DOHH2 (cell line): Measurements from ENCODE around the gene DBN1.

Experiments
- H3F3A ChIP-seq: fragments of 200-600 bp; sonication (generic), shearing (Covaris generic); 2 replicates; pipeline ENCODE4 v1.6.0; 2016; ENCODE audit warnings: antibody characterized with exemption, mild to moderate bottlenecking; ENCODE audit not compliant: control insufficient read depth, insufficient read depth
- H3K27ac ChIP-seq: fragments of 200-600 bp; sonication (generic); 2 replicates; pipeline ENCODE4 v1.5.1; 2014; ENCODE audit warnings: low read depth, mild to moderate bottlenecking, low read length, moderate library complexity
- H3K27me3 ChIP-seq: fragments of 200-600 bp; sonication (generic); 2 replicates; pipeline ENCODE4 v1.6.1; 2014; ENCODE audit warnings: mild to moderate bottlenecking, low read length, mixed read lengths; ENCODE audit not compliant: control insufficient read depth
- H3K36me3 ChIP-seq: fragments of 200-600 bp; sonication (generic); 2 replicates; pipeline ENCODE4 v1.6.1; 2014; ENCODE audit warnings: mild to moderate bottlenecking, low read length, moderate library complexity, mixed read lengths; ENCODE audit not compliant: control insufficient read depth
- H3K4me1 ChIP-seq: fragments of 200-600 bp; sonication (generic); 2 replicates; pipeline ENCODE4 v1.6.1; 2014; ENCODE audit warnings: mild to moderate bottlenecking, low read length, mixed read lengths; ENCODE audit not compliant: control insufficient read depth
- H3K4me2 ChIP-seq: fragments of 200-600 bp; sonication (generic); 2 replicates; pipeline ENCODE4 v1.6.0; 2014; ENCODE audit warnings: mild to moderate bottlenecking, low read length, moderate library complexity
- H3K4me3 ChIP-seq: fragments of 200-600 bp; sonication (generic); 2 replicates; pipeline ENCODE4 v1.5.1; 2014; ENCODE audit warnings: mild to moderate bottlenecking, low read length, mixed read lengths
- H3K79me2 ChIP-seq: fragments of 200-600 bp; sonication (generic); 2 replicates; pipeline ENCODE4 v1.6.1; 2014; ENCODE audit warnings: mild to moderate bottlenecking, low read length, mixed read lengths; ENCODE audit not compliant: control insufficient read depth
- H3K9me2 ChIP-seq: fragments of 200-600 bp; sonication (generic); replicated peaks from 2 replicates; pipeline ENCODE4 v1.6.1; 2014; ENCODE audit warnings: mild to moderate bottlenecking, low read length, mixed read lengths; ENCODE audit not compliant: control insufficient read depth
- H3K9me3 ChIP-seq: fragments of 200-600 bp; sonication (generic); 2 replicates; pipeline ENCODE4 v1.6.1; 2014; ENCODE audit warnings: antibody characterized with exemption, low read length, mixed read lengths; ENCODE audit not compliant: control insufficient read depth, insufficient read depth
- H4K20me1 ChIP-seq: fragments of 200-600 bp; sonication (generic); 2 replicates; pipeline ENCODE4 v1.6.0; 2014; ENCODE audit warnings: low read depth, mild to moderate bottlenecking, antibody characterized with exemption, low read length, moderate library complexity; ENCODE audit not compliant: control insufficient read depth, insufficient read depth
- EZH2phosphoT487 ChIP-seq: fragments of 200-600 bp; sonication (generic); IDR thresholded peaks from 2 replicates; pipeline ENCODE4 v1.6.1; 2017; ENCODE audit warnings: borderline replicate concordance, mild to moderate bottlenecking, antibody characterized with exemption, low read length, moderate library complexity, mixed read lengths
- TF ChIP-seq, protein P1 (sequence below): fragments of 200-600 bp; sonication (generic); IDR thresholded peaks from one replicate; pipeline ENCODE4 v1.5.1; 2014; ENCODE audit warnings: antibody characterized with exemption, mild to moderate bottlenecking, low read depth, low read length; ENCODE audit not compliant: poor library complexity, severe bottlenecking

Gene DBN1

DNA sequence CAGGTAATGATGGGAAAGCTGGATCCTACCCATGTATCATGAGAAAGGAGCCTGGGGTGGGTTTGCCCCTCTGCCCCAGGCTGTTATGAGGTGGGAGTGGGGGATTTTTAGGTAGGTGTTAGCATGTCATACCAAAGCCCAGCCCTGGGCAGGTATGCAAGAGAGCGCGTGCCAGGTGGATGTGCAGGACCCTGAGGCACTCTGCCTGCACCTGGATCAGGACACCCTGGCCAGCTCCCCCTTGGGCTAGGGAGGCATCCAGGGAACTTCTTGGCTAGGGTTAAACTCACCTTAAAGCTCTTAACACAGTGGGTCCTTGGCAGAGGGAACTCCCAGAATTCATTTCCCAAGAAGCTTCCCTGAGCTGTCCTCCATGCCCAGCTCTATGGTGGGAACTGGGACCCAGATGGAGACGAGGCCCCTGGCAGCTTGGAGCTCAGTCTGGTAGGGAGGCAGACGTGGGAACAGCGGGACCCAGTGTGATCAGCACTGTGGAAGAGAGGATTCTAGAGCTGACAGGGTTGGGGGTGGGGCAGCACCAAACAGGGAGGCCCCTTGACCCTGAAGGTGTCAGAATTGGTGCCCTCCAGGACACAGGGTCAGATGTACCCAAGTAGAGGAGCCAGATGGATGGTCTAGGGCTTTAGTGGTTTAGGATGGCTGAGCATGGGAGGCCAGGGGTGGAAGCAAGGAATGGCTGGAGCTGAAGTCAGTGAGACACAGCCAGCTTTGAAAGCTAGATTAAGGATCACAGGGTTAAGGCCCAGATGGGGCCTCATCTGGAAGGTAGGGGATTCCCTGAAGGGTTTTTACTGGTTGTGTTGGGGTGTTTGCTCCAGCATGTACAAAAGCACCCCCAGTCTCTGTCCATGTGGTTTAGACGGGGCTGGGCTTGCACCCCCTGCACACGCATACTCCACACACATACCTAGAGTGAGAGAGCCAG lies 29.1 kb downstream of the DBN1 start:
- Histone ChIP-seq H3K27me3 (peaks cover 8% of the 10 kb centered on the region; the same call in 1 of the 2 replicates), H3K36me3 (peaks cover 33% of the 10 kb centered on the region), H3F3A (peaks cover 21% of the 10 kb centered on the region), H3K4me1 (peaks cover 41% of the 10 kb centered on the region), H3K9me3 (no peaks in the 10 kb centered on the region), H3K79me2 (no peaks in the 10 kb centered on the region), H3K4me2 (no peak overlapping the region), H3K27ac (no peak overlapping the region), H3K4me3 (no peak overlapping the region), H4K20me1 (no peaks in the 10 kb centered on the region), H3K9me2 (no peaks in the 10 kb centered on the region)
- TF ChIP-seq EZH2phosphoT487, result no peak
- TF ChIP-seq, protein P1, sequence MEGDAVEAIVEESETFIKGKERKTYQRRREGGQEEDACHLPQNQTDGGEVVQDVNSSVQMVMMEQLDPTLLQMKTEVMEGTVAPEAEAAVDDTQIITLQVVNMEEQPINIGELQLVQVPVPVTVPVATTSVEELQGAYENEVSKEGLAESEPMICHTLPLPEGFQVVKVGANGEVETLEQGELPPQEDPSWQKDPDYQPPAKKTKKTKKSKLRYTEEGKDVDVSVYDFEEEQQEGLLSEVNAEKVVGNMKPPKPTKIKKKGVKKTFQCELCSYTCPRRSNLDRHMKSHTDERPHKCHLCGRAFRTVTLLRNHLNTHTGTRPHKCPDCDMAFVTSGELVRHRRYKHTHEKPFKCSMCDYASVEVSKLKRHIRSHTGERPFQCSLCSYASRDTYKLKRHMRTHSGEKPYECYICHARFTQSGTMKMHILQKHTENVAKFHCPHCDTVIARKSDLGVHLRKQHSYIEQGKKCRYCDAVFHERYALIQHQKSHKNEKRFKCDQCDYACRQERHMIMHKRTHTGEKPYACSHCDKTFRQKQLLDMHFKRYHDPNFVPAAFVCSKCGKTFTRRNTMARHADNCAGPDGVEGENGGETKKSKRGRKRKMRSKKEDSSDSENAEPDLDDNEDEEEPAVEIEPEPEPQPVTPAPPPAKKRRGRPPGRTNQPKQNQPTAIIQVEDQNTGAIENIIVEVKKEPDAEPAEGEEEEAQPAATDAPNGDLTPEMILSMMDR, result no peak

DNA sequence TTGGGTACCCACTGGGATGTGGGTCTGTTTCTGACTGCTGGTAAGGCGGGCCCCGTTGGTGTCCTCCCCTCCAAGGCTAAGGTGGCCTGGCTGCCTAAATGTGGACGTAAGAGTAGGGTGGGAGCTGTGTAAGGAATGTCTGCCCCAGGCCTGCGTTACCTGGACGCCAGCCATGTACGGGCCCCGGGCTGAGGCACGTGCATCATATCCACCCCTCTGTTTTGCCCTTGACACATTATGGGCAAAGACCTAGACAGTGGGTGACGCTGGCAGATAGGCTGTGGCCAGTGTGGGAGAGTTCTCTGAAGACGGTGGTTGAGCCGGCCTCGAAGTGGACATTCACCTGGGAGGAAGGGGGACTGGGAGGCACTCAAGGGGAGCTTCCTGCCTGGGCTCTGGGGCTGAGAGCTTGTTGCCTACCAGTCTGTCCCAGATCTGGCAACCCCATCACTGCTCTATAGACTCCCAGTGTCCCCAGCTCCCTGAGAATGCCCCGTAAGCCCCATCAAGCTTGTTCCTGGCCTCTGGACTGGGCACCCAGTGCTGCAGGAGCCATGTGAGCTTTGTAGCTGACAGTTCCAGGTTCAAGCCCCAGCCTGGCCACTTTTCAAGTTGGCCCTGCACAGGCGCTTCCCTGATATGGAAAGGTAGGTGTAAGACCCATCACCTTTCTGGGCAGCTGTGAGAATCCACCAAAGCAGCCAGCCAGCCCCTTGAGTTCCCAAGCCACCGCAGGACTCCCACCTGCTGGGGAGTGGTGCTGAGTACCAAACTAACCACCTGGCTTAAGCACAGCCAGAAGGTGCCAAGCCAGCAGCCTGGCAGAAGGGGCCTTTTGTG lies 30.1 kb downstream of the DBN1 start:
- TF ChIP-seq, protein P1, result no peak
- TF ChIP-seq EZH2phosphoT487, result no peak
- Histone ChIP-seq H3F3A (peaks cover 22% of the 10 kb centered on the region), H3K27me3 (peaks cover 8% of the 10 kb centered on the region; the same call in 1 of the 2 replicates), H3K36me3 (peaks cover 40% of the 10 kb centered on the region), H4K20me1 (no peaks in the 10 kb centered on the region), H3K4me2 (no peak overlapping the region), H3K4me3 (no peak overlapping the region), H3K9me2 (no peaks in the 10 kb centered on the region), H3K9me3 (no peaks in the 10 kb centered on the region), H3K4me1 (peaks cover 36% of the 10 kb centered on the region), H3K27ac (no peak overlapping the region), H3K79me2 (no peaks in the 10 kb centered on the region)

GRCh38 chr5:177442066-177442826 lies 31.2 kb downstream of the DBN1 start:
- Histone ChIP-seq H3K9me2 (no peaks in the 10 kb centered on the region), H4K20me1 (no peaks in the 10 kb centered on the region), H3F3A (peaks cover 18% of the 10 kb centered on the region), H3K79me2 (no peaks in the 10 kb centered on the region), H3K27me3 (peaks cover 8% of the 10 kb centered on the region; the same call in 1 of the 2 replicates), H3K9me3 (no peaks in the 10 kb centered on the region), H3K4me2 (no peak overlapping the region), H3K4me1 (peaks cover 26% of the 10 kb centered on the region), H3K36me3 (peaks cover 52% of the 10 kb centered on the region), H3K27ac (no peak overlapping the region), H3K4me3 (no peak overlapping the region)
- no peak for TF ChIP-seq EZH2phosphoT487
- TF ChIP-seq, protein P1, result no peak
